Omental fat pad (tissue), 4 donors: ENCODE measurements around the gene TNS1. TPM values are rescaled to one million over a fixed set of nuclear protein-coding genes. Genes with fewer than 3 reads are reported as not detected.

Experiments
- ATAC-seq: fragments of 150-250 bp; one replicate; pipeline ENCODE4 v1.9.1; 2016; ENCODE audit warnings: mild to moderate bottlenecking, moderate library complexity; ENCODE audit not compliant: low FRiP score
- DNase-seq: peaks from one replicate; pipeline ENCODE4 v3.0.0-alpha.2; 2019; ENCODE audit warnings: low spot score
- total RNA-seq, 4 donors: library from RNA; depleted of rRNA; stranded (reverse); fragments of >200 nt; gene quantifications; one replicate each; pipeline ENCODE4 v1.1.0, GENCODE V29; 2016
- TF ChIP-seq, protein P1 (sequence below), 3 donors: fragments of 450-650 bp; IDR thresholded peaks; one replicate each; pipeline ENCODE4 v1.5.1; 2016 to 2017; ENCODE audit warnings: antibody characterized with exemption in 3 of 3, mild to moderate bottlenecking in 3 of 3, moderate library complexity in 2 of 3

TNS1 gene
- total RNA-seq, 4 donors from 2014 or later, result 135 to 453 (median 361) TPM

DNA sequence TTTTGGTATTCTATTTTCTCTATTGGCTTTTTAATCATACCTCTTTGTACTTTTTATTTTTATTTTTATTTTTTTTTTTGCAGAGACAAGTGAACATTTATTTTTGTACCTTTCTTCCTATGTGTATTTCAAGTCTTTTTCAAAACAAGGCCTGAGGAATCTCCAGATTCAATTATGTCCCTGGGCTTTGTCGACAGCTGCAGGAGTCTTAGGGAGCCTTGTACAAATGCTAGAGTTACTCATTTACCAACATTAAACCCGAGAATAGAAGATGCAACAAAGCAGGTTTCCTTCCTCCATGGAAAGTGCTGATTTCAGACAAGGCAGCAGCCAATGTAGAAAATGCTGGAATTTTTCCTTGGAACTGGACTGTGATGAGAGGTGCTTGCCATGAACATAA lies 242.8 kb downstream of the TNS1 start:
- TF ChIP-seq, protein P1, sequence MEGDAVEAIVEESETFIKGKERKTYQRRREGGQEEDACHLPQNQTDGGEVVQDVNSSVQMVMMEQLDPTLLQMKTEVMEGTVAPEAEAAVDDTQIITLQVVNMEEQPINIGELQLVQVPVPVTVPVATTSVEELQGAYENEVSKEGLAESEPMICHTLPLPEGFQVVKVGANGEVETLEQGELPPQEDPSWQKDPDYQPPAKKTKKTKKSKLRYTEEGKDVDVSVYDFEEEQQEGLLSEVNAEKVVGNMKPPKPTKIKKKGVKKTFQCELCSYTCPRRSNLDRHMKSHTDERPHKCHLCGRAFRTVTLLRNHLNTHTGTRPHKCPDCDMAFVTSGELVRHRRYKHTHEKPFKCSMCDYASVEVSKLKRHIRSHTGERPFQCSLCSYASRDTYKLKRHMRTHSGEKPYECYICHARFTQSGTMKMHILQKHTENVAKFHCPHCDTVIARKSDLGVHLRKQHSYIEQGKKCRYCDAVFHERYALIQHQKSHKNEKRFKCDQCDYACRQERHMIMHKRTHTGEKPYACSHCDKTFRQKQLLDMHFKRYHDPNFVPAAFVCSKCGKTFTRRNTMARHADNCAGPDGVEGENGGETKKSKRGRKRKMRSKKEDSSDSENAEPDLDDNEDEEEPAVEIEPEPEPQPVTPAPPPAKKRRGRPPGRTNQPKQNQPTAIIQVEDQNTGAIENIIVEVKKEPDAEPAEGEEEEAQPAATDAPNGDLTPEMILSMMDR (IDR thresholded peaks at IDR 0.05), result no peak
- no peak for DNase-seq
- ATAC-seq, result no peak

DNA sequence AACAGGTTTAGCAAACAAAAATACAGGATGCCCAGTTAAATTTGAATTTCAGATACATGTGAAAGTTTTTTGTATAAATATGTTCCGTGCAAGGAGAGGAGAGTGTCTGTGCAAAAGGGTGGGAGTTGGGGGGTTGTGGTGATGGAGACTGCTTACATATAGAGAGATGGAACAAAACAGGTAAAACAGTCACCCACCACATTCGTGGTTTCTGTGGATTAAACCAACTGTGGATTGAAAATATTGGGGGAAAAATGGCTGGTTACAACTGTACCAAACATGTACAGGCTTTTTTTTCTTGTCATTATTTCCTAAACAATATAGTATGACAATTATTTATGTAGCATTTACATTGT lies 245.7 kb downstream of the TNS1 start:
- DNase-seq, result no peak
- TF ChIP-seq, protein P1 (IDR thresholded peaks at IDR 0.05), result no peak
- no peak for ATAC-seq

- TF ChIP-seq, protein P1 (IDR thresholded peaks at IDR 0.05), result peak in 1 of 3 donors; percentile 64
- peak; percentile 57 for DNase-seq
- peak; percentile 73 for ATAC-seq
Measured at GRCh38 chr2:217756375-217757107, 246.3 kb downstream of the TNS1 start.

GRCh38 chr2:217755027-217755745 lies 247.6 kb downstream of the TNS1 start:
- TF ChIP-seq, protein P1 (IDR thresholded peaks at IDR 0.05), result no peak
- no peak for ATAC-seq
- DNase-seq, result no peak

- ATAC-seq (no peak), DNase-seq (no peak)
- TF ChIP-seq, protein P1 (IDR thresholded peaks at IDR 0.05), result no peak
Measured at GRCh38 chr2:217753460-217754200, 249.2 kb downstream of the TNS1 start.

GRCh38 chr2:217752714-217753459 lies 249.9 kb downstream of the TNS1 start:
- TF ChIP-seq, protein P1 (IDR thresholded peaks at IDR 0.05), result no peak
- DNase-seq, result no peak
- ATAC-seq, result no peak
